Fibroblast of lung (primary cell): Measurements from ENCODE around the gene CDH1. TPM values are rescaled to one million over a fixed set of nuclear protein-coding genes. Genes with fewer than 3 reads are reported as not detected.

Experiments
- DNase-seq, 2 donors: peaks; one replicate each; pipeline versions ENCODE4 v3.0.0 to v3.0.0-alpha.2; 2010; ENCODE audit warnings: low read depth in 2 of 2
- H2AFZ ChIP-seq: 2 replicates; pipeline ENCODE4 v1.5.1; 2012; ENCODE audit warnings: low read length, control low read depth, inconsistent platforms
- H3K27ac ChIP-seq: 2 replicates; pipeline ENCODE4 v1.5.1; 2011; ENCODE audit warnings: low read length, control low read depth; ENCODE audit not compliant: insufficient read depth
- H3K27me3 ChIP-seq: 2 replicates; pipeline ENCODE4 v1.5.1; 2011; ENCODE audit warnings: mild to moderate bottlenecking, low read length; ENCODE audit not compliant: control insufficient read depth, insufficient read depth
- H3K36me3 ChIP-seq: 2 replicates; pipeline ENCODE4 v1.5.1; 2011; ENCODE audit warnings: low read length; ENCODE audit not compliant: control insufficient read depth, insufficient read depth
- H3K4me1 ChIP-seq: 2 replicates; pipeline ENCODE4 v1.5.1; 2011; ENCODE audit warnings: low read length; ENCODE audit not compliant: control insufficient read depth, insufficient read depth; ENCODE audit errors: extremely low read depth
- H3K4me2 ChIP-seq: 2 replicates; pipeline ENCODE4 v1.5.1; 2011; ENCODE audit warnings: low read length, control low read depth; ENCODE audit not compliant: insufficient read depth; ENCODE audit errors: extremely low read depth
- H3K4me3 ChIP-seq, 4 experiments: fragments of 200-600 bp in 1 of 4; sonication (generic) in 1 of 4; replicated peaks in 1 of 4; 2 replicates each; pipeline ENCODE4 v1.5.1; 2011 to 2016; ENCODE audit warnings: low read length in 4 of 4, low read depth in 3 of 4, mild to moderate bottlenecking in 3 of 4, control low read depth in 2 of 4, inconsistent platforms in 1 of 4, mixed read lengths in 1 of 4; ENCODE audit not compliant: insufficient read depth in 1 of 4; ENCODE audit errors: control extremely low read depth in 1 of 4
- H3K79me2 ChIP-seq: 2 replicates; pipeline ENCODE4 v1.5.1; 2012; ENCODE audit warnings: mild to moderate bottlenecking, low read length, inconsistent platforms; ENCODE audit not compliant: control insufficient read depth, insufficient read depth
- H3K9ac ChIP-seq: 2 replicates; pipeline ENCODE4 v1.5.1; 2011; ENCODE audit warnings: mild to moderate bottlenecking, low read length, control low read depth; ENCODE audit not compliant: insufficient read depth
- H3K9me3 ChIP-seq: 2 replicates; pipeline ENCODE4 v1.5.1; 2012; ENCODE audit warnings: low read depth, low read length; ENCODE audit not compliant: control insufficient read depth, insufficient read depth
- H4K20me1 ChIP-seq: 2 replicates; pipeline ENCODE4 v1.5.1; 2011; ENCODE audit warnings: low read length; ENCODE audit not compliant: control insufficient read depth, insufficient read depth; ENCODE audit errors: extremely low read depth
- CTCF ChIP-seq, 2 donors: IDR thresholded peaks in 1 of 2; conservative IDR thresholded peaks in 1 of 2; 1 replicate in 1 of 2; 2 replicates in 1 of 2; pipeline ENCODE4 v1.5.1; 2011 to 2012; ENCODE audit warnings: low read length in 2 of 2, control low read depth in 1 of 2, inconsistent platforms in 1 of 2, low read depth in 1 of 2, mild to moderate bottlenecking in 1 of 2
- EZH2 ChIP-seq: IDR thresholded peaks from 2 replicates; pipeline ENCODE4 v1.5.1; 2012; ENCODE audit warnings: low read length, control low read depth, mild to moderate bottlenecking; ENCODE audit errors: missing control alignments
- polyA plus RNA-seq, 2 donors: library from polyadenylated mRNA; depleted of rRNA in 1 of 2; stranded (reverse) in 1 of 2; unstranded in 1 of 2; fragments of >200 nt; gene quantifications; 2 replicates each; pipeline ENCODE4 v1.2.1, GENCODE V29; 2011 to 2012; ENCODE audit warnings: missing spikeins in 1 of 2
- total RNA-seq: library from RNA; depleted of rRNA; stranded (reverse); fragments of >200 nt; gene quantifications from 2 replicates; pipeline ENCODE4 v1.2.1, GENCODE V29; 2014

The CDH1 gene
- total and polyA plus RNA-seq, 2 donors (not counting 1 experiment from before 2014, with no cell fraction given) = 0.02 TPM; not detected in 1

GRCh38 chr16:68718590-68718989, 18.5 kb upstream of the CDH1 start:
- Histone ChIP-seq H4K20me1 (no peaks in the 10 kb centered on the region), H2AFZ (no peak overlapping the region), H3K4me1 (no peaks in the 10 kb centered on the region), H3K27ac (no peak overlapping the region), H3K9me3 (no peaks in the 10 kb centered on the region), H3K9ac (no peak overlapping the region), H3K4me2 (no peak overlapping the region), H3K27me3 (no peaks in the 10 kb centered on the region), H3K4me3 (no peak overlapping the region), H3K79me2 (no peaks in the 10 kb centered on the region), H3K36me3 (no peaks in the 10 kb centered on the region)
- no peak for DNase-seq
- no peak for TF ChIP-seq EZH2
- TF ChIP-seq CTCF (conservative IDR thresholded peaks at IDR 0.05 in 1 of 2, IDR thresholded peaks at IDR 0.05 in 1 of 2; ENCODE audit: low read depth in 1 of 2, low read length in 2 of 2) = no peak

- no peak for DNase-seq
- Histone ChIP-seq H3K9me3 (no peaks in the 10 kb centered on the region), H3K4me1 (no peaks in the 10 kb centered on the region), H3K79me2 (no peaks in the 10 kb centered on the region), H4K20me1 (no peaks in the 10 kb centered on the region), H2AFZ (no peak overlapping the region), H3K27me3 (no peaks in the 10 kb centered on the region), H3K27ac (no peak overlapping the region), H3K9ac (no peak overlapping the region), H3K4me3 (no peak overlapping the region), H3K36me3 (no peaks in the 10 kb centered on the region), H3K4me2 (no peak overlapping the region)
- TF ChIP-seq CTCF (conservative IDR thresholded peaks at IDR 0.05 in 1 of 2, IDR thresholded peaks at IDR 0.05 in 1 of 2; ENCODE audit: low read depth in 1 of 2, low read length in 2 of 2) (no peak), EZH2 (no peak)
These were observed 17.1 kb upstream of the CDH1 start for GRCh38 chr16:68719993-68720489.

- Histone ChIP-seq H3K9ac (no peak overlapping the region), H2AFZ (no peak overlapping the region), H3K36me3 (no peaks in the 10 kb centered on the region), H3K4me1 (no peaks in the 10 kb centered on the region), H3K4me3 (no peak overlapping the region), H3K79me2 (no peaks in the 10 kb centered on the region), H3K9me3 (no peaks in the 10 kb centered on the region), H3K4me2 (no peak overlapping the region), H3K27me3 (no peaks in the 10 kb centered on the region), H3K27ac (no peak overlapping the region), H4K20me1 (no peaks in the 10 kb centered on the region)
- TF ChIP-seq CTCF (conservative IDR thresholded peaks at IDR 0.05 in 1 of 2, IDR thresholded peaks at IDR 0.05 in 1 of 2; ENCODE audit: low read depth in 1 of 2, low read length in 2 of 2) (no peak), EZH2 (no peak)
- no peak for DNase-seq
These were observed 14.7 kb upstream of the CDH1 start for GRCh38 chr16:68722119-68723024.
